ENCODE data around the gene EGFR.

EGFR gene

GRCh38 chr7:55162476-55162875, 143.7 kb downstream of the EGFR start:
- Histone ChIP-seq H3K36me3 (replicated peaks; ENCODE audit: insufficient read depth, low read length) (no peaks in the 10 kb centered on the region), H3K4me1 (ENCODE audit: low read length) (no peaks in the 10 kb centered on the region), H3K9ac (ENCODE audit: low read length) (no peak overlapping the region), H3F3A (ENCODE audit: insufficient read depth, low read length) (no peaks in the 10 kb centered on the region), H3K79me2 (ENCODE audit: low read length) (no peaks in the 10 kb centered on the region), H3K27ac (ENCODE audit: low read length) (no peak overlapping the region), H3K9me2 (replicated peaks; ENCODE audit: insufficient read depth, low read length) (no peaks in the 10 kb centered on the region), H2AFZ (ENCODE audit: low read length) (no peak overlapping the region), H3K4me2 (ENCODE audit: low read depth, low read length) (no peak overlapping the region), H3K27me3 (replicated peaks; ENCODE audit: insufficient read depth, low read length) (no peaks in the 10 kb centered on the region), H3K9me3 (replicated peaks; ENCODE audit: insufficient read depth, low read length) (no peaks in the 10 kb centered on the region), H4K20me1 (ENCODE audit: insufficient read depth, low read length) (no peaks in the 10 kb centered on the region), H3K4me3 (ENCODE audit: low read length) (no peak overlapping the region)
- no peak for TF ChIP-seq EZH2phosphoT487 (IDR thresholded peaks at IDR 0.05; ENCODE audit: low read length)
- no peak for TF ChIP-seq EZH2 (optimal IDR thresholded peaks at IDR 0.05; ENCODE audit: low read depth, low read length)
- no peak for TF ChIP-seq CTCF (IDR thresholded peaks at IDR 0.05; ENCODE audit: low read length)
- no peak for DNase-seq

DNA sequence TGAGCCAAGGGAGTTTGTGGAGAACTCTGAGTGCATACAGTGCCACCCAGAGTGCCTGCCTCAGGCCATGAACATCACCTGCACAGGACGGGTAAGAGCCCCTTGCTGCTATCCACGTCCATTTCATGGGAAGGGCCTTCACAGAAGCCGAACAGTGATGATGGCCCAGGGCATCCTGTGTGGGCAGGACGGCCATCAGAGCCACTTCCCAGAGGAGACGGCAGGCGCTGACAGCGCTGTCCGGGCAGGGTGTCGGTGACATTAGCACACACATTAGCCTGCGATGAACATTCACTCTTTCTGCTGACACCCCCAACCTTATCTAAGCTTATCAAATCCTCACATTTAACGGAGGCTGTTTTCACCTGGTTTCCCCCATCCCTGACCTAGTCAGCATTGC, 144.9 kb downstream of the EGFR start:
- DNase-seq: no peak
- no peaks in the 10 kb centered on the region for H3F3A ChIP-seq (ENCODE audit: insufficient read depth, low read length)
- no peak overlapping the region for H3K27ac ChIP-seq (ENCODE audit: low read length)
- no peak overlapping the region for H3K4me3 ChIP-seq (ENCODE audit: low read length)
- H3K27me3 ChIP-seq (replicated peaks; ENCODE audit: insufficient read depth, low read length): no peaks in the 10 kb centered on the region
- no peak overlapping the region for H2AFZ ChIP-seq (ENCODE audit: low read length)
- H3K4me1 ChIP-seq (ENCODE audit: low read length): no peaks in the 10 kb centered on the region
- no peaks in the 10 kb centered on the region for H3K9me2 ChIP-seq (replicated peaks; ENCODE audit: insufficient read depth, low read length)
- TF ChIP-seq CTCF (IDR thresholded peaks at IDR 0.05; ENCODE audit: low read length) (no peak), EZH2 (optimal IDR thresholded peaks at IDR 0.05; ENCODE audit: low read depth, low read length) (no peak), EZH2phosphoT487 (IDR thresholded peaks at IDR 0.05; ENCODE audit: low read length) (no peak)
- H3K36me3 ChIP-seq (replicated peaks; ENCODE audit: insufficient read depth, low read length): no peaks in the 10 kb centered on the region
- H3K9me3 ChIP-seq (replicated peaks; ENCODE audit: insufficient read depth, low read length): no peaks in the 10 kb centered on the region
- H3K4me2 ChIP-seq (ENCODE audit: low read depth, low read length): no peak overlapping the region
- H4K20me1 ChIP-seq (ENCODE audit: insufficient read depth, low read length): no peaks in the 10 kb centered on the region
- no peak overlapping the region for H3K9ac ChIP-seq (ENCODE audit: low read length)
- no peaks in the 10 kb centered on the region for H3K79me2 ChIP-seq (ENCODE audit: low read length)

DNA sequence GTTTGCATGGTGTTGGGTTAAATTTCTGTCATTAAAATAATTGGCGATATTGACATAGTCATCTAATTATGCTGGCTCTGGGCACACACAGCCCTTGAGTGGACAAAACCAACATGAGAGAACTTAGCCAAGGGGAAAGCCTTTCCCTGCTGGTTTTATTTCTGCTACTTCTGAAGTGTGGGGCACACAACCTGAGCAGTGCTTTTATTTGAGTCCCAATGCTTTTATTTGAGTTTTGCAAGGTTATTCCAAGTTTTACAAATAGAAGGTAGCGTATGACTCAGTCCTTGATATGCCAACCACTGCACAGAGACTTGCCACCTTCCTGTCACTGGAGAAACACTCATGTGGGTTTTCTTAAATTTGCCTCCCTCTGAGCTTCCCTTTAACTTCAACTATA, 145.7 kb downstream of the EGFR start:
- no peak for TF ChIP-seq CTCF (IDR thresholded peaks at IDR 0.05; ENCODE audit: low read length)
- TF ChIP-seq EZH2phosphoT487 (IDR thresholded peaks at IDR 0.05; ENCODE audit: low read length): no peak
- no peak for TF ChIP-seq EZH2 (optimal IDR thresholded peaks at IDR 0.05; ENCODE audit: low read depth, low read length)
- Histone ChIP-seq H3K9ac (ENCODE audit: low read length) (no peak overlapping the region), H3K36me3 (replicated peaks; ENCODE audit: insufficient read depth, low read length) (no peaks in the 10 kb centered on the region), H4K20me1 (ENCODE audit: insufficient read depth, low read length) (no peaks in the 10 kb centered on the region), H2AFZ (ENCODE audit: low read length) (no peak overlapping the region), H3F3A (ENCODE audit: insufficient read depth, low read length) (no peaks in the 10 kb centered on the region), H3K27me3 (replicated peaks; ENCODE audit: insufficient read depth, low read length) (no peaks in the 10 kb centered on the region), H3K27ac (ENCODE audit: low read length) (no peak overlapping the region), H3K9me3 (replicated peaks; ENCODE audit: insufficient read depth, low read length) (no peaks in the 10 kb centered on the region), H3K4me2 (ENCODE audit: low read depth, low read length) (no peak overlapping the region), H3K4me1 (ENCODE audit: low read length) (no peaks in the 10 kb centered on the region), H3K4me3 (ENCODE audit: low read length) (no peak overlapping the region), H3K9me2 (replicated peaks; ENCODE audit: insufficient read depth, low read length) (no peaks in the 10 kb centered on the region), H3K79me2 (ENCODE audit: low read length) (no peaks in the 10 kb centered on the region)
- no peak for DNase-seq
